ENCODE measurements around the gene HCST.

DNA sequence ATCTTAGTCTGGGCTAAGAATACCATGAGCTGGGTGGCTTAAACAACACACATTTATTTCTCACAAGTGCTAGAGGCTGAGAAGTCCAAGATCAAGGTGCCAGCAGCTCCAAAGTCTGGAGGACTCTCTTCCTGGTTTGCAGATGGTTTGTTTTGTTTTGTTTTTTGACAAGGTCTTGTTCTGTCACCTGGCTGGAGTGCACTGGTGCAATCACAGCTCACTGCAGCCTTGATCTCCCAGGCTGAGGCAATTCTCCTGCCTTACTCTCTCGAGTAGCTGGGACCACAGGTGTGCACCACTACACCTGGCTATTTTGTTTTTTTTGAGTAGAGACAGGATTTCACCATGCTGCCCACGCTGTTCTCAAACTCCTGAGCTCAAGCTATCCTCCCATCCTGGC lies 18.4 kb upstream of the HCST start:
- no peak for TF ChIP-seq POLR2A (IDR thresholded peaks at IDR 0.05)
- TF ChIP-seq, protein P1, sequence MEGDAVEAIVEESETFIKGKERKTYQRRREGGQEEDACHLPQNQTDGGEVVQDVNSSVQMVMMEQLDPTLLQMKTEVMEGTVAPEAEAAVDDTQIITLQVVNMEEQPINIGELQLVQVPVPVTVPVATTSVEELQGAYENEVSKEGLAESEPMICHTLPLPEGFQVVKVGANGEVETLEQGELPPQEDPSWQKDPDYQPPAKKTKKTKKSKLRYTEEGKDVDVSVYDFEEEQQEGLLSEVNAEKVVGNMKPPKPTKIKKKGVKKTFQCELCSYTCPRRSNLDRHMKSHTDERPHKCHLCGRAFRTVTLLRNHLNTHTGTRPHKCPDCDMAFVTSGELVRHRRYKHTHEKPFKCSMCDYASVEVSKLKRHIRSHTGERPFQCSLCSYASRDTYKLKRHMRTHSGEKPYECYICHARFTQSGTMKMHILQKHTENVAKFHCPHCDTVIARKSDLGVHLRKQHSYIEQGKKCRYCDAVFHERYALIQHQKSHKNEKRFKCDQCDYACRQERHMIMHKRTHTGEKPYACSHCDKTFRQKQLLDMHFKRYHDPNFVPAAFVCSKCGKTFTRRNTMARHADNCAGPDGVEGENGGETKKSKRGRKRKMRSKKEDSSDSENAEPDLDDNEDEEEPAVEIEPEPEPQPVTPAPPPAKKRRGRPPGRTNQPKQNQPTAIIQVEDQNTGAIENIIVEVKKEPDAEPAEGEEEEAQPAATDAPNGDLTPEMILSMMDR (IDR thresholded peaks at IDR 0.05): no peak
